ENCODE data around the gene POU3F2.

The POU3F2 gene

GRCh38 chr6:98831057-98831958, 3.1 kb upstream of the POU3F2 start:
- Histone ChIP-seq H3K27me3 (replicated peaks; ENCODE audit: insufficient read depth, low read length) (peaks cover 6% of the 10 kb centered on the region; the same call in 1 of the 2 replicates), H3K9me2 (replicated peaks; ENCODE audit: insufficient read depth, low read length) (no peaks in the 10 kb centered on the region), H3K4me1 (ENCODE audit: low read length) (no peaks in the 10 kb centered on the region), H3K27ac (ENCODE audit: low read length) (no peak overlapping the region), H3F3A (ENCODE audit: insufficient read depth, low read length) (0 out of 2 replicates have a peak, but pooled peaks cover 5% of the 10 kb centered on the region), H3K9ac (ENCODE audit: low read length) (no peak overlapping the region), H3K4me2 (ENCODE audit: low read depth, low read length) (no peak overlapping the region), H4K20me1 (ENCODE audit: insufficient read depth, low read length) (no peaks in the 10 kb centered on the region), H3K4me3 (ENCODE audit: low read length) (no peak overlapping the region), H3K36me3 (replicated peaks; ENCODE audit: insufficient read depth, low read length) (no peaks in the 10 kb centered on the region), H2AFZ (ENCODE audit: low read length) (no peak overlapping the region), H3K79me2 (ENCODE audit: low read length) (no peaks in the 10 kb centered on the region), H3K9me3 (replicated peaks; ENCODE audit: insufficient read depth, low read length) (no peaks in the 10 kb centered on the region)
- no peak for DNase-seq
- no peak for TF ChIP-seq EZH2phosphoT487 (IDR thresholded peaks at IDR 0.05; ENCODE audit: low read length)
- TF ChIP-seq EZH2 (optimal IDR thresholded peaks at IDR 0.05; ENCODE audit: low read depth, low read length), result no peak
- TF ChIP-seq CTCF (IDR thresholded peaks at IDR 0.05; ENCODE audit: low read length), result no peak

GRCh38 chr6:98831959-98832283, 2.5 kb upstream of the POU3F2 start:
- Histone ChIP-seq H4K20me1 (ENCODE audit: insufficient read depth, low read length) (no peaks in the 10 kb centered on the region), H3K27ac (ENCODE audit: low read length) (no peak overlapping the region), H3K4me3 (ENCODE audit: low read length) (no peak overlapping the region), H3K9ac (ENCODE audit: low read length) (no peak overlapping the region), H3K79me2 (ENCODE audit: low read length) (no peaks in the 10 kb centered on the region), H3K9me3 (replicated peaks; ENCODE audit: insufficient read depth, low read length) (no peaks in the 10 kb centered on the region), H3K4me1 (ENCODE audit: low read length) (no peaks in the 10 kb centered on the region), H2AFZ (ENCODE audit: low read length) (no peak overlapping the region), H3K27me3 (replicated peaks; ENCODE audit: insufficient read depth, low read length) (peaks cover 11% of the 10 kb centered on the region; the same call in 1 of the 2 replicates), H3K36me3 (replicated peaks; ENCODE audit: insufficient read depth, low read length) (no peaks in the 10 kb centered on the region), H3K9me2 (replicated peaks; ENCODE audit: insufficient read depth, low read length) (no peaks in the 10 kb centered on the region), H3F3A (ENCODE audit: insufficient read depth, low read length) (0 out of 2 replicates have a peak, but pooled peaks cover 5% of the 10 kb centered on the region), H3K4me2 (ENCODE audit: low read depth, low read length) (no peak overlapping the region)
- TF ChIP-seq EZH2phosphoT487 (IDR thresholded peaks at IDR 0.05; ENCODE audit: low read length) (no peak), EZH2 (optimal IDR thresholded peaks at IDR 0.05; ENCODE audit: low read depth, low read length) (no peak), CTCF (IDR thresholded peaks at IDR 0.05; ENCODE audit: low read length) (no peak)
- no peak for DNase-seq

GRCh38 chr6:98832284-98833056, 1.9 kb upstream of the POU3F2 start:
- H3K4me2 ChIP-seq (ENCODE audit: low read depth, low read length), result no peak overlapping the region
- no peaks in the 10 kb centered on the region for H4K20me1 ChIP-seq (ENCODE audit: insufficient read depth, low read length)
- no peak for TF ChIP-seq CTCF (IDR thresholded peaks at IDR 0.05; ENCODE audit: low read length)
- TF ChIP-seq EZH2phosphoT487 (IDR thresholded peaks at IDR 0.05; ENCODE audit: low read length), result no peak
- no peak for TF ChIP-seq EZH2 (optimal IDR thresholded peaks at IDR 0.05; ENCODE audit: low read depth, low read length)
- H2AFZ ChIP-seq (ENCODE audit: low read length), result no peak overlapping the region
- H3K79me2 ChIP-seq (ENCODE audit: low read length), result no peaks in the 10 kb centered on the region
- no peak overlapping the region for H3K4me3 ChIP-seq (ENCODE audit: low read length)
- DNase-seq, result no peak
- H3K27ac ChIP-seq (ENCODE audit: low read length), result no peak overlapping the region
- H3K9ac ChIP-seq (ENCODE audit: low read length), result no peak overlapping the region
- peaks cover 11% of the 10 kb centered on the region; the same call in 1 of the 2 replicates for H3K27me3 ChIP-seq (replicated peaks; ENCODE audit: insufficient read depth, low read length)
- H3K9me3 ChIP-seq (replicated peaks; ENCODE audit: insufficient read depth, low read length), result no peaks in the 10 kb centered on the region
- H3K4me1 ChIP-seq (ENCODE audit: low read length), result no peaks in the 10 kb centered on the region
- no peaks in the 10 kb centered on the region for H3K9me2 ChIP-seq (replicated peaks; ENCODE audit: insufficient read depth, low read length)
- no peaks in the 10 kb centered on the region for H3K36me3 ChIP-seq (replicated peaks; ENCODE audit: insufficient read depth, low read length)
- 0 out of 2 replicates have a peak, but pooled peaks cover 5% of the 10 kb centered on the region for H3F3A ChIP-seq (ENCODE audit: insufficient read depth, low read length)

All from MM.1S (cell line).